Caco-2 (cell line): ENCODE results near the gene CLIP3. TPM values are rescaled to one million over a fixed set of nuclear protein-coding genes. Genes with fewer than 3 reads are reported as not detected.

Experiments used
- BruUV-seq: library from RNA; stranded (reverse); fragments of 400-500 nt; replicated peaks from 2 replicates; lab custom pipeline; 2021; lab: Mats Ljungman, UMichigan
- CTCF ChIA-PET: fragments of 300-600 bp; sonication (Branson Sonifier 250); formaldehyde crosslinking; loops from one replicate; lab custom pipeline; 2022; ENCODE audit warnings: antibody characterized with exemption; lab: Charles Lee
- POLR2A ChIA-PET: fragments of 300-600 bp; sonication (Branson Sonifier 250); formaldehyde crosslinking; loops from one replicate; lab custom pipeline; 2022; ENCODE audit warnings: antibody characterized with exemption; lab: Charles Lee
- DNase-seq, 2 experiments: peaks; one replicate each; pipeline versions ENCODE4 v3.0.0 to v3.0.0-alpha.2; 2020 to 2022
- H3K27me3 ChIP-seq: replicated peaks from 2 replicates; pipeline ENCODE4 v1.6.0; 2011; ENCODE audit warnings: low read length; ENCODE audit not compliant: control insufficient read depth, insufficient read depth
- H3K36me3 ChIP-seq: 2 replicates; pipeline ENCODE4 v1.5.1; 2011; ENCODE audit warnings: low read length; ENCODE audit not compliant: control insufficient read depth, insufficient read depth
- H3K4me1 ChIP-seq: fragments of 250-450 bp; sonication (Bioruptor Pico); 2 replicates; pipeline ENCODE4 v1.5.1; 2020; ENCODE audit warnings: mild to moderate bottlenecking
- H3K4me3 ChIP-seq: 2 replicates; pipeline ENCODE4 v1.5.1; 2011; ENCODE audit warnings: low read depth, mild to moderate bottlenecking, control low read depth, low read length
- H3K9me3 ChIP-seq: fragments of 250-450 bp; sonication (Bioruptor Pico); 2 replicates; pipeline ENCODE4 v1.5.1; 2020; ENCODE audit warnings: mild to moderate bottlenecking, moderate library complexity
- H3K27ac Mint-ChIP-seq: one replicate; pipeline ENCODE4 v1.8.0; 2022; ENCODE audit warnings: mixed read lengths; ENCODE audit not compliant: unreplicated experiment
- H3K27me3 Mint-ChIP-seq: one replicate; pipeline ENCODE4 v1.8.0; 2022; ENCODE audit warnings: mixed read lengths; ENCODE audit not compliant: insufficient read depth, unreplicated experiment
- H3K36me3 Mint-ChIP-seq: one replicate; pipeline ENCODE4 v1.8.0; 2022; ENCODE audit warnings: mild to moderate bottlenecking, mixed read lengths; ENCODE audit not compliant: insufficient read depth, unreplicated experiment
- H3K4me1 Mint-ChIP-seq: one replicate; pipeline ENCODE4 v1.8.0; 2022; ENCODE audit warnings: low read depth, mixed read lengths; ENCODE audit not compliant: unreplicated experiment
- H3K4me3 Mint-ChIP-seq: one replicate; pipeline ENCODE4 v1.8.0; 2022; ENCODE audit warnings: mild to moderate bottlenecking, moderate library complexity, mixed read lengths; ENCODE audit not compliant: unreplicated experiment
- H3K9me3 Mint-ChIP-seq: one replicate; pipeline ENCODE4 v1.8.0; 2022; ENCODE audit warnings: mixed read lengths; ENCODE audit not compliant: unreplicated experiment
- intact Hi-C: fragments of 100-400 bp; cut with micrococcal nuclease; formaldehyde crosslinking; loops from one replicate; pipeline ENCODE4 v1.10.0; 2022; ENCODE audit not compliant: unreplicated experiment
- total RNA-seq: library from RNA; stranded (reverse); gene quantifications from 2 replicates; pipeline ENCODE4 v1.2.3, GENCODE V29; 2022
- TF ChIP-seq, protein P1 (sequence below), 2 experiments: fragments of 200-600 bp in 1 of 2; IDR thresholded peaks; 1 replicate in 1 of 2; 2 replicates in 1 of 2; pipeline versions ENCODE4 v1.5.1 to v1.8.0; 2011 to 2022; ENCODE audit warnings: antibody characterized with exemption in 1 of 2, control low read depth in 1 of 2, inconsistent platforms in 1 of 2, low read depth in 1 of 2, low read length in 1 of 2, mild to moderate bottlenecking in 1 of 2, moderate library complexity in 1 of 2; ENCODE audit not compliant: insufficient read depth in 1 of 2, severe bottlenecking in 1 of 2, unreplicated experiment in 1 of 2

CLIP3 gene
- total RNA-seq, 1 experiment from 2014 or later = 1.7 TPM

DNA sequence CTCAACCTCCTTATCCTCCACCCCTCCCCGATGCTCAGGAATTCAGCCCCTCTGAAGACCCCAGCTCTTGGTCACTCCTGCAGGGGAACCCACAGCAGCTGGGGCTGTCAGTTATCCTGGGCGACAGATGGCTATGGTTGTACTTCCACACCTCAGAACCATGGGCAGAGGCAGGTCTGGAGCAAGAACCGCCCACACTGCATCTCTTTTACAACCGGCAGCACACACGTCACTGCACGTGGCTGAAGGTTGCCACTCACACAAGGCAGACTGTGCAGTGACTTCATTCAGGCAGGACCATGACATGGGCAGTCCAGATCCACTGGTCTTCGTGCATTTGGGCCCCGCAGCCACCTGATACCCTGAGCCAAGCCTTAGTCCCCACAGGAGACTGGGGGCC is 59.2 kb downstream of the CLIP3 start:
- H3K36me3 ChIP-seq = no peaks in the 10 kb centered on the region
- peak in 1 of 2 experiments; percentile 15 for DNase-seq
- TF ChIP-seq, protein P1, sequence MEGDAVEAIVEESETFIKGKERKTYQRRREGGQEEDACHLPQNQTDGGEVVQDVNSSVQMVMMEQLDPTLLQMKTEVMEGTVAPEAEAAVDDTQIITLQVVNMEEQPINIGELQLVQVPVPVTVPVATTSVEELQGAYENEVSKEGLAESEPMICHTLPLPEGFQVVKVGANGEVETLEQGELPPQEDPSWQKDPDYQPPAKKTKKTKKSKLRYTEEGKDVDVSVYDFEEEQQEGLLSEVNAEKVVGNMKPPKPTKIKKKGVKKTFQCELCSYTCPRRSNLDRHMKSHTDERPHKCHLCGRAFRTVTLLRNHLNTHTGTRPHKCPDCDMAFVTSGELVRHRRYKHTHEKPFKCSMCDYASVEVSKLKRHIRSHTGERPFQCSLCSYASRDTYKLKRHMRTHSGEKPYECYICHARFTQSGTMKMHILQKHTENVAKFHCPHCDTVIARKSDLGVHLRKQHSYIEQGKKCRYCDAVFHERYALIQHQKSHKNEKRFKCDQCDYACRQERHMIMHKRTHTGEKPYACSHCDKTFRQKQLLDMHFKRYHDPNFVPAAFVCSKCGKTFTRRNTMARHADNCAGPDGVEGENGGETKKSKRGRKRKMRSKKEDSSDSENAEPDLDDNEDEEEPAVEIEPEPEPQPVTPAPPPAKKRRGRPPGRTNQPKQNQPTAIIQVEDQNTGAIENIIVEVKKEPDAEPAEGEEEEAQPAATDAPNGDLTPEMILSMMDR (IDR thresholded peaks at IDR 0.05; ENCODE audit: insufficient read depth in 1 of 2, low read depth in 1 of 2, low read length in 1 of 2, severe bottlenecking in 1 of 2, unreplicated experiment in 1 of 2) = no peak
- H3K4me3 ChIP-seq = no peak overlapping the region
- no peaks in the 10 kb centered on the region for H3K4me1 Mint-ChIP-seq
- POLR2A ChIA-PET = no interaction called here
- CTCF ChIA-PET = no interaction called here
- intact Hi-C loops = no loop called here
- H3K4me3 Mint-ChIP-seq = no peak overlapping the region
- no peaks in the 10 kb centered on the region for H3K9me3 Mint-ChIP-seq
- no TSS peak for BruUV-seq
- no peaks in the 10 kb centered on the region for H3K9me3 ChIP-seq
- no peaks in the 10 kb centered on the region for H3K27me3 ChIP-seq
- H3K27ac Mint-ChIP-seq = no peak overlapping the region
- peaks cover 10% of the 10 kb centered on the region for H3K27me3 Mint-ChIP-seq
- no peaks in the 10 kb centered on the region for H3K36me3 Mint-ChIP-seq
- H3K4me1 ChIP-seq = no peaks in the 10 kb centered on the region

DNA sequence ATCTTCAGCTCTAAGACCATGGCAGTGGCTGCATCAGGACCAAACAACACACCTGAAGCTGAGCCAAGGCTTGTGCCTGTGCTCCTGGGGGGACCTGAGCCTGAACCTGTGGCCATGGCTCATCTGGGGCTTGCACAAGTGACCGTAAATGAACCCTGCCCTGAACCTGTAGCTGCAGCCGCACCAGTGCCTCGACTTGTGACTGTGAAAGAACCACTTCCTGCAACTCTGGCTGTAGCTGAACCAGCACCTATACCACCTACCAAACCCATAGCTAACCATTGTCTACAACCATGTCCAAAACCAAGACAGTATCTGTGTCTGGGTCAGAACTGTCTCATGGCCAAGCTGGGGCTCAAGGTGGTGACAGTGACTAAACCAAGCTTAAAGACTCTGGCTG is 65.9 kb downstream of the CLIP3 start:
- intact Hi-C loops = no loop called here
- TF ChIP-seq, protein P1 (IDR thresholded peaks at IDR 0.05; ENCODE audit: insufficient read depth in 1 of 2, low read depth in 1 of 2, low read length in 1 of 2, severe bottlenecking in 1 of 2, unreplicated experiment in 1 of 2) = no peak
- Mint-ChIP-seq H3K4me3 (no peak overlapping the region), H3K9me3 (no peaks in the 10 kb centered on the region), H3K36me3 (no peaks in the 10 kb centered on the region), H3K4me1 (no peaks in the 10 kb centered on the region), H3K27me3 (peaks cover 2% of the 10 kb centered on the region), H3K27ac (no peak overlapping the region)
- H3K27me3 ChIP-seq = no peaks in the 10 kb centered on the region; the same call in 1 of the 2 replicates
- ChIA-PET CTCF (no interaction called here), POLR2A (no interaction called here)
- H3K4me1 ChIP-seq = no peaks in the 10 kb centered on the region
- no peaks in the 10 kb centered on the region for H3K36me3 ChIP-seq
- DNase-seq = no peak
- H3K9me3 ChIP-seq = no peaks in the 10 kb centered on the region
- no peak overlapping the region for H3K4me3 ChIP-seq
- BruUV-seq = no TSS peak

Other genes starting within 250 kb of the CLIP3 start
- 0.28 TPM in 1 of 2 replicates, not detected in the other for gene PRODH2, start 220.0 kb downstream of the CLIP3 start, total RNA-seq
- not detected in 2 replicates for gene NPHS1, start 180.4 kb downstream of the CLIP3 start, total RNA-seq
- 0.14 TPM in 1 of 2 replicates, not detected in the other for gene KIRREL2, start 176.0 kb downstream of the CLIP3 start, total RNA-seq
- 4.6 and 6.5 TPM in 2 replicates for gene APLP1, start 164.3 kb downstream of the CLIP3 start, total RNA-seq
- 8.0 and 10.5 TPM in 2 replicates for gene NFKBID, start 132.3 kb downstream of the CLIP3 start, total RNA-seq
- not detected in 2 replicates for gene HCST, start 130.3 kb downstream of the CLIP3 start, total RNA-seq
- gene TYROBP, start 124.6 kb downstream of the CLIP3 start, total RNA-seq = not detected in 2 replicates
- gene LRFN3, start 96.5 kb downstream of the CLIP3 start, total RNA-seq = 10.2 and 12.4 TPM in 2 replicates
- gene SDHAF1, start 37.7 kb downstream of the CLIP3 start, total RNA-seq = 26.2 and 28.1 TPM in 2 replicates
- 42.5 and 48.5 TPM in 2 replicates for gene SYNE4, start 24.1 kb downstream of the CLIP3 start, total RNA-seq
- gene ALKBH6, start 18.7 kb downstream of the CLIP3 start, total RNA-seq = 29.4 and 30.8 TPM in 2 replicates
- 7.6 and 8.8 TPM in 2 replicates for gene THAP8, start 21.4 kb upstream of the CLIP3 start, total RNA-seq
- gene WDR62, start 22.0 kb upstream of the CLIP3 start, total RNA-seq = 30.6 and 32.9 TPM in 2 replicates
- not detected in 2 replicates for gene OVOL3, start 78.3 kb upstream of the CLIP3 start, total RNA-seq
- gene POLR2I, start 82.0 kb upstream of the CLIP3 start, total RNA-seq = 121 and 129 TPM in 2 replicates
- gene TBCB, start 82.6 kb upstream of the CLIP3 start, total RNA-seq = 173 and 191 TPM in 2 replicates
- 480 and 489 TPM in 2 replicates for gene CAPNS1, start 107.2 kb upstream of the CLIP3 start, total RNA-seq
- gene COX7A1, start 119.6 kb upstream of the CLIP3 start, total RNA-seq = not detected in 2 replicates
- 3.8 and 4.1 TPM in 2 replicates for gene ZNF565, start 181.8 kb upstream of the CLIP3 start, total RNA-seq
- gene ZNF146, start 182.2 kb upstream of the CLIP3 start, total RNA-seq = 76.1 and 76.4 TPM in 2 replicates